Ishikawa (cell line): ENCODE data around the gene ACTMAP.

Experiments
- CEBPB ChIP-seq: IDR thresholded peaks from 2 replicates; pipeline ENCODE4 v1.6.1; 2012
- CREB1 ChIP-seq: IDR thresholded peaks from 2 replicates; pipeline ENCODE4 v1.6.1; 2012; ENCODE audit warnings: low read depth
- EGR1 ChIP-seq: IDR thresholded peaks from 2 replicates; pipeline ENCODE4 v1.6.1; 2012
- EP300 ChIP-seq: IDR thresholded peaks from 2 replicates; pipeline ENCODE4 v1.6.1; 2012; ENCODE audit warnings: borderline replicate concordance
- FOXM1 ChIP-seq: IDR thresholded peaks from 2 replicates; pipeline ENCODE4 v1.6.1; 2012; ENCODE audit warnings: low read depth, borderline replicate concordance
- NFIC ChIP-seq: IDR thresholded peaks from 2 replicates; pipeline ENCODE4 v1.6.1; 2012
- RAD21 ChIP-seq: IDR thresholded peaks from 2 replicates; pipeline ENCODE4 v1.6.1; 2012; ENCODE audit warnings: low read depth
- TAF1 ChIP-seq: IDR thresholded peaks from 2 replicates; pipeline ENCODE4 v1.6.1; 2012; ENCODE audit warnings: low read depth, mild to moderate bottlenecking
- TCF12 ChIP-seq: IDR thresholded peaks from 2 replicates; pipeline ENCODE4 v1.6.1; 2012; ENCODE audit warnings: low read depth
- TEAD4 ChIP-seq: IDR thresholded peaks from 2 replicates; pipeline ENCODE4 v1.6.1; 2012
- YY1 ChIP-seq: IDR thresholded peaks from 2 replicates; pipeline ENCODE4 v1.6.1; 2012; ENCODE audit warnings: low read depth
- ZBTB7A ChIP-seq: IDR thresholded peaks from 2 replicates; pipeline ENCODE4 v1.6.1; 2012; ENCODE audit warnings: low read depth
- TF ChIP-seq, protein P1 (sequence below): IDR thresholded peaks from 2 replicates; pipeline ENCODE4 v1.6.1; 2012
- TF ChIP-seq, protein P2 (sequence below): IDR thresholded peaks from 2 replicates; pipeline ENCODE4 v1.6.1; 2012; ENCODE audit warnings: low read depth, mild to moderate bottlenecking
- TF ChIP-seq, protein P3 (sequence below): IDR thresholded peaks from 2 replicates; pipeline ENCODE4 v1.6.1; 2012

ACTMAP gene

DNA sequence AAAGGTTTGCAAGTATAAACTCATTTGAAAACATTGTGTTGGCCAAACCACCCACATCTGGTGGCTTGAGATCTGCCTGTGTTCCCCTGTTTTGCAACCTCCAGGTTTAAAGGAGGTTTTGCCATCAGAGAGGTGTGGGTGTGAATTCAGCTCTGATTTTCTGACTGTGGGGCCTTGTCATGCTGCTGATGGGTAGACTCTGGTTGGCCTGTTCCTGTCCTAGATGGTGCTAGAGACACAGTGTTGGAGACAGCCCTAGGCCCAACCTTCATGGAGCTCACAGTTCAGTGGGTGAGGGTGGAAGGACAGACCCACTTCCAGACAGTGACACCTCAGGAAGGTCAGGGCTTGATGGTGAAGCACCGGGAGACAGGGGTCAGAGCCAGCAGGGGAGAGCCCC lies 35.2 kb upstream of the ACTMAP start:
- TF ChIP-seq ZBTB7A (no peak), EGR1 (no peak), YY1 (no peak), CREB1 (no peak), TAF1 (no peak), FOXM1 (no peak), TEAD4 (no peak), RAD21 (no peak), NFIC (no peak), EP300 (no peak)
- TF ChIP-seq, protein P1, sequence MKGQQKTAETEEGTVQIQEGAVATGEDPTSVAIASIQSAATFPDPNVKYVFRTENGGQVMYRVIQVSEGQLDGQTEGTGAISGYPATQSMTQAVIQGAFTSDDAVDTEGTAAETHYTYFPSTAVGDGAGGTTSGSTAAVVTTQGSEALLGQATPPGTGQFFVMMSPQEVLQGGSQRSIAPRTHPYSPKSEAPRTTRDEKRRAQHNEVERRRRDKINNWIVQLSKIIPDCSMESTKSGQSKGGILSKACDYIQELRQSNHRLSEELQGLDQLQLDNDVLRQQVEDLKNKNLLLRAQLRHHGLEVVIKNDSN: no peak
- TF ChIP-seq, protein P2, sequence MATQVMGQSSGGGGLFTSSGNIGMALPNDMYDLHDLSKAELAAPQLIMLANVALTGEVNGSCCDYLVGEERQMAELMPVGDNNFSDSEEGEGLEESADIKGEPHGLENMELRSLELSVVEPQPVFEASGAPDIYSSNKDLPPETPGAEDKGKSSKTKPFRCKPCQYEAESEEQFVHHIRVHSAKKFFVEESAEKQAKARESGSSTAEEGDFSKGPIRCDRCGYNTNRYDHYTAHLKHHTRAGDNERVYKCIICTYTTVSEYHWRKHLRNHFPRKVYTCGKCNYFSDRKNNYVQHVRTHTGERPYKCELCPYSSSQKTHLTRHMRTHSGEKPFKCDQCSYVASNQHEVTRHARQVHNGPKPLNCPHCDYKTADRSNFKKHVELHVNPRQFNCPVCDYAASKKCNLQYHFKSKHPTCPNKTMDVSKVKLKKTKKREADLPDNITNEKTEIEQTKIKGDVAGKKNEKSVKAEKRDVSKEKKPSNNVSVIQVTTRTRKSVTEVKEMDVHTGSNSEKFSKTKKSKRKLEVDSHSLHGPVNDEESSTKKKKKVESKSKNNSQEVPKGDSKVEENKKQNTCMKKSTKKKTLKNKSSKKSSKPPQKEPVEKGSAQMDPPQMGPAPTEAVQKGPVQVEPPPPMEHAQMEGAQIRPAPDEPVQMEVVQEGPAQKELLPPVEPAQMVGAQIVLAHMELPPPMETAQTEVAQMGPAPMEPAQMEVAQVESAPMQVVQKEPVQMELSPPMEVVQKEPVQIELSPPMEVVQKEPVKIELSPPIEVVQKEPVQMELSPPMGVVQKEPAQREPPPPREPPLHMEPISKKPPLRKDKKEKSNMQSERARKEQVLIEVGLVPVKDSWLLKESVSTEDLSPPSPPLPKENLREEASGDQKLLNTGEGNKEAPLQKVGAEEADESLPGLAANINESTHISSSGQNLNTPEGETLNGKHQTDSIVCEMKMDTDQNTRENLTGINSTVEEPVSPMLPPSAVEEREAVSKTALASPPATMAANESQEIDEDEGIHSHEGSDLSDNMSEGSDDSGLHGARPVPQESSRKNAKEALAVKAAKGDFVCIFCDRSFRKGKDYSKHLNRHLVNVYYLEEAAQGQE: no peak
- TF ChIP-seq, protein P3, sequence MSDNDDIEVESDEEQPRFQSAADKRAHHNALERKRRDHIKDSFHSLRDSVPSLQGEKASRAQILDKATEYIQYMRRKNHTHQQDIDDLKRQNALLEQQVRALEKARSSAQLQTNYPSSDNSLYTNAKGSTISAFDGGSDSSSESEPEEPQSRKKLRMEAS: no peak

DNA sequence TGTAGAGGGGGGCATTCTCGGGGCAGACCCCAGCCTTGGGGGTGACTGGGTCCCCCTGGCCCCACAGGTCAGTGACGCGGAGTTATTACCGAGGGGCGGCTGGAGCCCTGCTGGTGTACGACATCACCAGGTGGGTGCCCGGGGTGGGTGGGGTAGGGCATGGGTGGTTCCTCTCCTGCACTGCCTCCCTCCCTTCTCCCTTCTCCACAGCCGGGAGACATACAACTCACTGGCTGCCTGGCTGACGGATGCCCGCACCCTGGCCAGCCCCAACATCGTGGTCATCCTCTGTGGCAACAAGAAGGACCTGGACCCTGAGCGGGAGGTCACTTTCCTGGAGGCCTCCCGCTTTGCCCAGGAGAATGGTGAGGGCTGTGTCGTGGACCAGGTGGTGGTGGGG lies 33.4 kb upstream of the ACTMAP start:
- TF ChIP-seq, protein P3: no peak
- TF ChIP-seq FOXM1 (no peak), CEBPB (no peak), TEAD4 (no peak), RAD21 (no peak), YY1 (no peak), EGR1 (no peak), NFIC (no peak), TAF1 (no peak), CREB1 (no peak), TCF12 (no peak), EP300 (no peak), ZBTB7A (no peak)
- TF ChIP-seq, protein P2: no peak
- TF ChIP-seq, protein P1: no peak

DNA sequence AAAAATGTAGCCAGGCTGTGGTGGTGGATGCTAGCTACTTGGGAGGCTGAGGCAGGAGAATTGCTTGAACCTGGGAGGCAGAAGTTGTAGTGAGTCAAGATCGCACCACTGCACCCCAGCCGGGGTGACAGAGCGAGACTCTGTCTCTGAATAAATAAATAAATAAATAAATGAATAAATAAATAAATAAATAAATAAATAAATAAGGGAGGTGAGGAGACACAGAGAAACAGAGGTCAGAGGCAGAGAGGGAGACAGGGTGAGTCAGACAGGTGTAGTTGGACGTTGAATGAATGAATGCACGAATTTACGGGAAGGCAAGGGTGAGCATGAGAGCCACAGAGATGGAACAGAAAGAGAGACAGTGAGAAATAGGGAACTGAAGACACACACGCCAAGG lies 30.9 kb upstream of the ACTMAP start:
- TF ChIP-seq TAF1 (no peak), YY1 (no peak), TCF12 (no peak), EGR1 (no peak), CREB1 (no peak)
- TF ChIP-seq, protein P2: no peak
- TF ChIP-seq, protein P3: no peak

DNA sequence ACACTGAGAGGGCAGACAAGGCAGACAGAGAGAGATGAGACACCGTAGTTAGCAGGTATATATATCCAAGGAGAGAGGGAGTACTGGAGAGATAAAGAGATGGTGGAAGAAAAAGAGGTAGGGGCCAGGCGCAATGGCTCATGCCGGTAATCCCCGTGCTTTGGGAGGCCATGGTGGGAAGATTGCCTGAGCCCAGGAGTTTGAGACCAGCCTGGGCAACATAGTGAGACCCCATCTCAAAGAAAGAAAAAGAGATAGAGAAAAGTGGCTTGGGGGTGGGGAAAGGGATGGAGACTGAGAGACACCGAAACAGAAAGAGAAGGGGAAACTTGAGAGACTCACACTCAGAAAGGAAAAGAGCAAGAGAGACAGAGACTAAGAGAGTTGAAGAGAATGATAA lies 30.3 kb upstream of the ACTMAP start:
- TF ChIP-seq EP300: no peak
- no peak for TF ChIP-seq RAD21
- TF ChIP-seq NFIC: no peak
- TF ChIP-seq, protein P3: no peak
- TF ChIP-seq EGR1: no peak

DNA sequence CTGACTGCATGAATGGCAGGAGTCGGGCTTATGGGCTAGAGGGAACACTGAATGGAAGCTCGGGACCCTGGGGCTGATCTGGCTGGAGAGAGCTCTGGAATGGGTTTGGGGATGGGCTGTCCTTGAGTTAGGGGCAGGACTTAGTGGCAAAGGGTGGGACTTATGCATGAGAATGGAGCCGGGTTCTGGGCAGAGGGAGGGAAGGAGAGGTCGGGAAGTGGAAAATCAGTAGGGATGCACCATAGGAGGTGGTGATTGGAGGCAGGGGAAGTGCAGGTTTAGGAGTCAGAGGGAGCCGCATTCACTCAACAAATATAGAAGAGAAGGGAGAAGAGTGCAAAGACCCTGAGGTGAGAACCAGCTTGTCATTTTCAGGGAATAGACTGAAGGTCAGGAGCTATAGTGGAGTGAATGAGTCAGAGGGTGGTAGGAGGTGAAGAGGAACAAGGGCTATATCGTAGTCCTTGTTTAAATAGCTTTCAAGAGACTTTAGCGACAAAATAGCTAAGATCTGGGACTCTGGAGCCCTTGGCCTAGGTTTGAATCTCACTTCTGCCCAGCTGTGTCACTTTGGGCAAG lies 28.5 kb upstream of the ACTMAP start:
- TF ChIP-seq, protein P2: no peak
- TF ChIP-seq RAD21: no peak
- no peak for TF ChIP-seq EGR1
- TF ChIP-seq YY1: no peak
- TF ChIP-seq ZBTB7A: no peak
- TF ChIP-seq CREB1: no peak
- TF ChIP-seq TCF12: no peak
- TF ChIP-seq TEAD4: no peak
- no peak for TF ChIP-seq NFIC
